K562 (cell line): ENCODE results near the gene PCDH18.

Source experiments
- BRCA1 ChIP-seq, 2 experiments: fragments of 450-650 bp in 1 of 2; sonication (generic) in 1 of 2; formaldehyde crosslinking in 1 of 2; IDR thresholded peaks; 2 replicates each; pipeline versions ENCODE4 v1.5.0 to v1.6.1; 2017 to 2020; ENCODE audit warnings: mild to moderate bottlenecking in 1 of 2, missing genetic modification reagents in 1 of 2
- FOXA3 ChIP-seq, 2 experiments: fragments of 450-650 bp in 1 of 2; sonication (generic) in 1 of 2; formaldehyde crosslinking; IDR thresholded peaks in 1 of 2; conservative IDR thresholded peaks in 1 of 2; 2 replicates each; pipeline versions ENCODE4 v1.4.0 to v1.8.0; 2020 to 2022; ENCODE audit warnings: mild to moderate bottlenecking in 2 of 2, missing genetic modification reagents in 1 of 2
- HSF4 ChIP-seq: fragments of 250-450 bp; sonication (Bioruptor Pico); IDR thresholded peaks from 2 replicates; pipeline ENCODE4 v2.1.2; 2022; ENCODE audit warnings: mild to moderate bottlenecking, moderate library complexity, borderline replicate concordance
- KLF6 ChIP-seq: fragments of 250-450 bp; sonication (Bioruptor Pico); IDR thresholded peaks from 2 replicates; pipeline ENCODE4 v1.4.0; 2020; ENCODE audit warnings: mild to moderate bottlenecking, moderate library complexity, borderline replicate concordance
- MAX ChIP-seq: sonication (generic); formaldehyde crosslinking; IDR thresholded peaks from 2 replicates; pipeline ENCODE4 v1.9.0; 2022; ENCODE audit warnings: mild to moderate bottlenecking, missing genetic modification reagents
- POLR2A ChIP-seq: fragments of 450-650 bp; conservative IDR thresholded peaks from 2 replicates; pipeline ENCODE4 v1.6.1; 2016
- RNF2 ChIP-seq: sonication (generic); IDR thresholded peaks from 2 replicates; pipeline ENCODE4 v1.6.1; 2016
- WHSC1 ChIP-seq: IDR thresholded peaks from one replicate; pipeline ENCODE4 v1.6.1; 2012; ENCODE audit warnings: low read length, control low read depth, inconsistent platforms
- ZNF121 ChIP-seq: sonication (generic); formaldehyde crosslinking; conservative IDR thresholded peaks from 2 replicates; pipeline ENCODE4 v1.8.0; 2022; ENCODE audit warnings: missing genetic modification reagents
- ZNF24 ChIP-seq: fragments of 450-650 bp; IDR thresholded peaks from 2 replicates; pipeline ENCODE4 v1.6.1; 2016
- TF ChIP-seq, protein P1 (sequence below), 3 experiments: IDR thresholded peaks in 2 of 3; conservative IDR thresholded peaks in 1 of 3; 2 replicates each; pipeline ENCODE4 v1.5.1; 2011 to 2012; ENCODE audit warnings: low read length in 3 of 3, mild to moderate bottlenecking in 3 of 3, control low read depth in 2 of 3, improper control_type of control experiment in 1 of 3, inconsistent platforms in 1 of 3, low read depth in 1 of 3, mixed read lengths in 1 of 3, moderate library complexity in 1 of 3; ENCODE audit not compliant: insufficient read depth in 2 of 3
- TF ChIP-seq, protein P2 (sequence below): fragments of 450-650 bp; IDR thresholded peaks from 2 replicates; pipeline ENCODE4 v1.6.1; 2017; ENCODE audit warnings: antibody characterized with exemption

DNA sequence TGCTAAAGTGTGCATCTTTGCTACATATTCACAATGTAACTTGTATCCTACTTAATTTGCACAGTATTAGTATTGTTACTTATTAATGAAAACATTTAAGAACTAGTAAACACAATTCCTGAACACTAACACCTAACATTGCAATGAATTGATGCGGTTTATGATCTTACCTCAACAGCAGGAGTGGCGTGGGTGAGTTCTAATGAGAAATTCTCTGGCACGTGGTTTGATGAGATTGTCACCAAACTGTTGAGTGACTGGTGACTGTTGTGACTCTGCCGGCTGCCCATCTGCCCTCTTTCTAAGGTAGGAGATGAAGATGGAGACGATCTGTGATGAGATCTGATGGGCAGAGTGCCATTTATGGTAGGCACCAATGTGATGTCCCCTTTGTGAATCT, 2.9 kb downstream of the PCDH18 start:
- TF ChIP-seq POLR2A: no peak
- no peak for TF ChIP-seq FOXA3 (CRISPR knock-in tag; conservative IDR thresholded peaks at IDR 0.05 in 1 of 2, IDR thresholded peaks at IDR 0.05 in 1 of 2)
- no peak for TF ChIP-seq KLF6
- TF ChIP-seq HSF4 (CRISPR knock-in tag): no peak
- TF ChIP-seq WHSC1: no peak
- no peak for TF ChIP-seq ZNF24
- TF ChIP-seq, protein P1, sequence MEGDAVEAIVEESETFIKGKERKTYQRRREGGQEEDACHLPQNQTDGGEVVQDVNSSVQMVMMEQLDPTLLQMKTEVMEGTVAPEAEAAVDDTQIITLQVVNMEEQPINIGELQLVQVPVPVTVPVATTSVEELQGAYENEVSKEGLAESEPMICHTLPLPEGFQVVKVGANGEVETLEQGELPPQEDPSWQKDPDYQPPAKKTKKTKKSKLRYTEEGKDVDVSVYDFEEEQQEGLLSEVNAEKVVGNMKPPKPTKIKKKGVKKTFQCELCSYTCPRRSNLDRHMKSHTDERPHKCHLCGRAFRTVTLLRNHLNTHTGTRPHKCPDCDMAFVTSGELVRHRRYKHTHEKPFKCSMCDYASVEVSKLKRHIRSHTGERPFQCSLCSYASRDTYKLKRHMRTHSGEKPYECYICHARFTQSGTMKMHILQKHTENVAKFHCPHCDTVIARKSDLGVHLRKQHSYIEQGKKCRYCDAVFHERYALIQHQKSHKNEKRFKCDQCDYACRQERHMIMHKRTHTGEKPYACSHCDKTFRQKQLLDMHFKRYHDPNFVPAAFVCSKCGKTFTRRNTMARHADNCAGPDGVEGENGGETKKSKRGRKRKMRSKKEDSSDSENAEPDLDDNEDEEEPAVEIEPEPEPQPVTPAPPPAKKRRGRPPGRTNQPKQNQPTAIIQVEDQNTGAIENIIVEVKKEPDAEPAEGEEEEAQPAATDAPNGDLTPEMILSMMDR (IDR thresholded peaks at IDR 0.05 in 2 of 3, conservative IDR thresholded peaks at IDR 0.05 in 1 of 3; ENCODE audit: insufficient read depth in 2 of 3, low read depth in 1 of 3, low read length in 3 of 3): no peak
- TF ChIP-seq, protein P2, sequence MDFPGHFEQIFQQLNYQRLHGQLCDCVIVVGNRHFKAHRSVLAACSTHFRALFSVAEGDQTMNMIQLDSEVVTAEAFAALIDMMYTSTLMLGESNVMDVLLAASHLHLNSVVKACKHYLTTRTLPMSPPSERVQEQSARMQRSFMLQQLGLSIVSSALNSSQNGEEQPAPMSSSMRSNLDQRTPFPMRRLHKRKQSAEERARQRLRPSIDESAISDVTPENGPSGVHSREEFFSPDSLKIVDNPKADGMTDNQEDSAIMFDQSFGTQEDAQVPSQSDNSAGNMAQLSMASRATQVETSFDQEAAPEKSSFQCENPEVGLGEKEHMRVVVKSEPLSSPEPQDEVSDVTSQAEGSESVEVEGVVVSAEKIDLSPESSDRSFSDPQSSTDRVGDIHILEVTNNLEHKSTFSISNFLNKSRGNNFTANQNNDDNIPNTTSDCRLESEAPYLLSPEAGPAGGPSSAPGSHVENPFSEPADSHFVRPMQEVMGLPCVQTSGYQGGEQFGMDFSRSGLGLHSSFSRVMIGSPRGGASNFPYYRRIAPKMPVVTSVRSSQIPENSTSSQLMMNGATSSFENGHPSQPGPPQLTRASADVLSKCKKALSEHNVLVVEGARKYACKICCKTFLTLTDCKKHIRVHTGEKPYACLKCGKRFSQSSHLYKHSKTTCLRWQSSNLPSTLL: no peak
- TF ChIP-seq ZNF121 (CRISPR knock-in tag): no peak
- no peak for TF ChIP-seq MAX (CRISPR knock-in tag)
- TF ChIP-seq BRCA1 (IDR thresholded peaks at IDR 0.05): no peak
- no peak for TF ChIP-seq BRCA1 (CRISPR knock-in tag; IDR thresholded peaks at IDR 0.05)
- TF ChIP-seq RNF2: no peak
